ENCODE results near the gene TUBB4B. TPM values are rescaled to one million over a fixed set of nuclear protein-coding genes. Genes with fewer than 3 reads are reported as not detected.

The TUBB4B gene
- polyA plus RNA-seq, 1 of the 3 experiments (the other 2 are of a cell fraction): 508 TPM

DNA sequence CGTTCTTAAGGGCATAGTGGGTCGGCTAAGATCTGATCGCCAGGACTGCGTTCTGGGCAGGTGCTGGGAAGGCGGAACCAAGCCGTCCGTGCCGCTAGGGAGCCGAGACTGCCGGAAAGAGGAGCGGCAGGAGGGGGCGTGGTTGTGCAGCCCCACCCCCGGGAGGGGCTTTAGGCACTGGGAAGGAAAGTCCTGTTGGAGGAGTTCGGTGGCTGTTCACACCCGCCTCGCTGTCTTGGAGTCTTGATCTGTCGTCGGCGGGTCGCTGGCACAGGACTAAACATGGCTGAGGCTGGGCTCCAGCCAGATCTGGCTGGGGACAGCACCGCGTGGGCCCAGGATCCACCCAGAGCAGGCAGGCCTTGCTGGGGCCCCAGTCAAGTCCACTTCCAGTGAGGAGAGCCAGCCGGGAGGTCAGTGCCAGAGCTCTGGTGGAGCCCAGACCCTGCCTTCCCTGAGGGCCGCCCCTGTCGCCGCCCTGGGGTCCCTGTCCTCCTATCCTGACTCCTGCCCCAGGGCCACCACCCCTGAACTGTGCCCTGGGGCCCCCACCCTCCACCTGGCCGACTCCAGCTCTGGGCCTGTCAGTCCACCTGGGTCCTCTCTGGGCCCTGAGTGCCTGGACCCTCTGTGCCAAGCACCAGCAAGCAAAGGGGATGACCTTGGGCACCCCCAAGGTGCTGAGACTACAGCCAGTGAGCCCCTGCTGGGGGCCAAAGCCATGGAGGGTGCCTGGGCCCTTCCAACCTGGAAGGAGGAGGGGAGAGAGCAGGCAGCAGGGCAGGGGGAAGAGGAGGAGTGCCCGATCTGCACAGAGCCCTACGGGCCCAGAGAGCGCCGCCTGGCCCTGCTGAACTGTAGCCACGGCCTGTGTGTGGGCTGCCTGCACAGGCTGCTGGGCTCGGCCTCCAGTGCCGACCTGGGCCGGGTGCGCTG, 23.5 kb upstream of the TUBB4B start (continued):
- no peak for TF ChIP-seq EZH2phosphoT487 (IDR thresholded peaks at IDR 0.05; ENCODE audit: borderline replicate concordance, low read depth)
- TF ChIP-seq JUND (IDR thresholded peaks at IDR 0.05): no peak
- no peak for TF ChIP-seq YY1 (IDR thresholded peaks at IDR 0.05; ENCODE audit: low read depth)
- no peak for TF ChIP-seq NRF1 (IDR thresholded peaks at IDR 0.05; ENCODE audit: low read depth, low read length)
- TF ChIP-seq RAD21 (IDR thresholded peaks at IDR 0.05; ENCODE audit: low read length): no peak
- no peak for TF ChIP-seq ELF1 (IDR thresholded peaks at IDR 0.05)
- TF ChIP-seq CHD2 (IDR thresholded peaks at IDR 0.05; ENCODE audit: low read length, partially characterized antibody): no peak
- TF ChIP-seq FOXJ3 (CRISPR knock-in tag; IDR thresholded peaks at IDR 0.05): no peak
- TF ChIP-seq PBX3 (IDR thresholded peaks at IDR 0.05): no peak

- Histone ChIP-seq H3F3A (replicated peaks; ENCODE audit: insufficient read depth) (no peaks in the 10 kb centered on the region), H3K79me2 (ENCODE audit: insufficient read depth) (no peaks in the 10 kb centered on the region), H2AFZ (ENCODE audit: low read depth) (no peak overlapping the region), H3K4me3 (ENCODE audit: low read depth in 2 of 2, low read length in 1 of 2) (no peak overlapping the region), H3K27me3 (ENCODE audit: insufficient read depth) (no peaks in the 10 kb centered on the region), H4K20me1 (ENCODE audit: insufficient read depth) (no peaks in the 10 kb centered on the region), H3K4me1 (ENCODE audit: control insufficient read depth in 1 of 2, insufficient read depth in 2 of 2, low read depth in 1 of 2, low read length in 1 of 2) (peaks cover 5 to 6% of the 10 kb centered on the region in 2 experiments; a peak in 1 of 4 replicates), H3K4me2 (no peak overlapping the region), H3K9me3 (no peaks in the 10 kb centered on the region), H3K36me3 (replicated peaks in 1 of 2; ENCODE audit: control insufficient read depth in 1 of 2, insufficient read depth in 2 of 2, low read length in 1 of 2) (peaks cover 0 to 14% of the 10 kb centered on the region in 2 experiments), H3K9ac (no peak overlapping the region), H3K27ac (ENCODE audit: low read depth in 2 of 2, low read length in 1 of 2) (no peak overlapping the region), H3K9me2 (no peaks in the 10 kb centered on the region)
- POLR2A ChIA-PET: interaction anchor here (0.8 to 1.9 kb wide), 2 partner anchors 8 to 10 kb away, joined by 3 to 4 read pairs; no protein-coding TSS in a partner anchor
- whole genome bisulfite sequencing (ENCODE audit: low lambda C conversion rate): 98% methylated on average over 8 of the region's 30 CpGs
- CTCF ChIA-PET: interaction anchor here (0.9 to 1.1 kb wide), 4 partner anchors 9 to 491 kb away, joined by 3 to 6 read pairs (median 4); partner anchors contain the start of gene RNF224
- TF ChIP-seq EZH2phosphoT487 (IDR thresholded peaks at IDR 0.05; ENCODE audit: borderline replicate concordance, low read depth): no peak
- TF ChIP-seq TCF12 (IDR thresholded peaks at IDR 0.05): no peak
- no peak for TF ChIP-seq RCOR1 (IDR thresholded peaks at IDR 0.05; ENCODE audit: low read length)
- TF ChIP-seq PBX3 (IDR thresholded peaks at IDR 0.05): no peak
- no peak for TF ChIP-seq USF2 (IDR thresholded peaks at IDR 0.05; ENCODE audit: borderline replicate concordance, low read depth, low read length)
- TF ChIP-seq TEAD4 (IDR thresholded peaks at IDR 0.05; ENCODE audit: borderline replicate concordance, insufficient read depth): no peak
- no peak for TF ChIP-seq POLR2AphosphoS5 (IDR thresholded peaks at IDR 0.05; ENCODE audit: low read depth, low read length)
- no peak for TF ChIP-seq RXRA (IDR thresholded peaks at IDR 0.05; ENCODE audit: borderline replicate concordance, low read depth)
- no peak for TF ChIP-seq NRF1 (IDR thresholded peaks at IDR 0.05; ENCODE audit: low read depth, low read length)
- no peak for TF ChIP-seq JUND (IDR thresholded peaks at IDR 0.05)
- no peak for DNase-seq
Observed at GRCh38 chr9:137218212-137218753, 22.8 kb upstream of the TUBB4B start.

Measured in SK-N-SH (cell line).